H1 (cell line): ENCODE measurements around the gene TXLNA. TPM values are rescaled to one million over a fixed set of nuclear protein-coding genes. Genes with fewer than 3 reads are reported as not detected.

Source experiments
- GABPA ChIP-seq: IDR thresholded peaks from 2 replicates; pipeline ENCODE4 v1.6.1; 2011; ENCODE audit warnings: mild to moderate bottlenecking, low read length, moderate library complexity, borderline replicate concordance; ENCODE audit not compliant: insufficient read depth
- KDM4A ChIP-seq: IDR thresholded peaks from one replicate; pipeline ENCODE4 v1.7.1; 2012; ENCODE audit warnings: low read depth, mild to moderate bottlenecking, moderate library complexity, low read length, inconsistent platforms; ENCODE audit not compliant: severe bottlenecking
- SAP30 ChIP-seq: fragments of 300-600 bp; sonication (generic); IDR thresholded peaks from 2 replicates; pipeline ENCODE4 v1.7.1; 2012; ENCODE audit warnings: low read length, moderate library complexity, mild to moderate bottlenecking, inconsistent platforms; ENCODE audit not compliant: insufficient read depth, insufficient replicate concordance
- SIN3A ChIP-seq, 2 experiments: IDR thresholded peaks in 1 of 2; conservative IDR thresholded peaks in 1 of 2; 2 replicates each; pipeline ENCODE4 v1.6.1; 2011 to 2012; ENCODE audit warnings: low read length in 2 of 2, improper control_type of control experiment in 1 of 2, low read depth in 1 of 2, mild to moderate bottlenecking in 1 of 2
- polyA plus RNA-seq, 7 experiments: library from polyadenylated mRNA; depleted of rRNA in 3 of 7; stranded (reverse) in 5 of 7; unstranded in 2 of 7; fragments of >200 nt in 5 of 7; fragments of 200-250 nt in 2 of 7; gene quantifications; 1 replicate in 5 of 7; 2 replicates in 1 of 7; 4 replicates in 1 of 7; pipeline versions ENCODE4 v1.2.1 to v1.2.3, GENCODE V29; 2011 to 2013; ENCODE audit warnings: missing spikeins in 2 of 7, mixed read lengths in 2 of 7
- total RNA-seq: library from RNA; stranded (reverse); fragmentation: NEBNext Ultra II Directional; extraction: Animal tissue kit (Norgen Biotek cat#: 25700); gene quantifications from 2 replicates; pipeline ENCODE4 v1.2.1, GENCODE V29; 2021
- TF ChIP-seq, protein P1 (sequence below): fragments of 300-600 bp; sonication (generic); IDR thresholded peaks from 2 replicates; pipeline ENCODE4 v1.7.1; 2012; ENCODE audit warnings: low read length, moderate library complexity, mild to moderate bottlenecking, inconsistent platforms; ENCODE audit not compliant: insufficient replicate concordance

Gene TXLNA
- total and polyA plus RNA-seq, 2 of the 8 experiments (the other 6 are each of a cell fraction or from before 2014, with no cell fraction given), result 31.3 to 46.9 TPM

DNA sequence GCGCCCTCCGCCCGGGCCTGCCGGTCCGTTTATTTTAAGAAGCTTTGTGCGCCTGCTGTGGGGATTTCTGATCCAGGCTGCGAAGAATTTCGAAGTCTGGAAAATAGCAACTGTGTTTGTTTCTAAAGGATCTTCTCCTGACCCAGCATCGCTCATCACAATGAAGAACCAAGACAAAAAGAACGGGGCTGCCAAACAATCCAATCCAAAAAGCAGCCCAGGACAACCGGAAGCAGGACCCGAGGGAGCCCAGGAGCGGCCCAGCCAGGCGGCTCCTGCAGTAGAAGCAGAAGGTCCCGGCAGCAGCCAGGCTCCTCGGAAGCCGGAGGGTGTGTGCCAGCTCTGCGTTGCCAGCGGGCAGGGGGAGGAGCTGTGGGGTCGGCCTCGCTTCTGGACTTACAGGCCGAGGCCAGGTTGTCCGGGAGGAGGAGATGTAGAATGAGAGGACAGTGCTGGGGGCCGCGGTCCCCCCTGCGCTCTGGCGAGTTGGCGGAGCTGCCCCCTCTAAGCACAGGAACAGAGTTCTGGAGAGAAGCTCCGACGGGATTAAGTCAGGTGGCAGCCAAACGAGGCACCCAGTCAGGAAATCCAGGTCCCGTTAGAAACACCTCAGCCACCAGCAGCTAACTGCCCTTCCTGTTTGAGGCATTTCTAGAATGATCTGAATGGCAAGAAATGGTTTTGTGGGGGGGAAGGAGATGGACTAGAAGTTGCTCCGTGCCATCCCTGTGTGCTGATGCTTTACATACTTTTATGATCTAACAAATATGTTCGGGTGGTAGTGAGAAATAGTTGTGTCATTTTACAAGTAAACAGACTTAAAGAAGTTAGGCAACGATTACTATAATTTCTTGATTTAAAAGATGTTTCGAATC, 948 bp downstream of the TXLNA start (continued):
- TF ChIP-seq, protein P1, sequence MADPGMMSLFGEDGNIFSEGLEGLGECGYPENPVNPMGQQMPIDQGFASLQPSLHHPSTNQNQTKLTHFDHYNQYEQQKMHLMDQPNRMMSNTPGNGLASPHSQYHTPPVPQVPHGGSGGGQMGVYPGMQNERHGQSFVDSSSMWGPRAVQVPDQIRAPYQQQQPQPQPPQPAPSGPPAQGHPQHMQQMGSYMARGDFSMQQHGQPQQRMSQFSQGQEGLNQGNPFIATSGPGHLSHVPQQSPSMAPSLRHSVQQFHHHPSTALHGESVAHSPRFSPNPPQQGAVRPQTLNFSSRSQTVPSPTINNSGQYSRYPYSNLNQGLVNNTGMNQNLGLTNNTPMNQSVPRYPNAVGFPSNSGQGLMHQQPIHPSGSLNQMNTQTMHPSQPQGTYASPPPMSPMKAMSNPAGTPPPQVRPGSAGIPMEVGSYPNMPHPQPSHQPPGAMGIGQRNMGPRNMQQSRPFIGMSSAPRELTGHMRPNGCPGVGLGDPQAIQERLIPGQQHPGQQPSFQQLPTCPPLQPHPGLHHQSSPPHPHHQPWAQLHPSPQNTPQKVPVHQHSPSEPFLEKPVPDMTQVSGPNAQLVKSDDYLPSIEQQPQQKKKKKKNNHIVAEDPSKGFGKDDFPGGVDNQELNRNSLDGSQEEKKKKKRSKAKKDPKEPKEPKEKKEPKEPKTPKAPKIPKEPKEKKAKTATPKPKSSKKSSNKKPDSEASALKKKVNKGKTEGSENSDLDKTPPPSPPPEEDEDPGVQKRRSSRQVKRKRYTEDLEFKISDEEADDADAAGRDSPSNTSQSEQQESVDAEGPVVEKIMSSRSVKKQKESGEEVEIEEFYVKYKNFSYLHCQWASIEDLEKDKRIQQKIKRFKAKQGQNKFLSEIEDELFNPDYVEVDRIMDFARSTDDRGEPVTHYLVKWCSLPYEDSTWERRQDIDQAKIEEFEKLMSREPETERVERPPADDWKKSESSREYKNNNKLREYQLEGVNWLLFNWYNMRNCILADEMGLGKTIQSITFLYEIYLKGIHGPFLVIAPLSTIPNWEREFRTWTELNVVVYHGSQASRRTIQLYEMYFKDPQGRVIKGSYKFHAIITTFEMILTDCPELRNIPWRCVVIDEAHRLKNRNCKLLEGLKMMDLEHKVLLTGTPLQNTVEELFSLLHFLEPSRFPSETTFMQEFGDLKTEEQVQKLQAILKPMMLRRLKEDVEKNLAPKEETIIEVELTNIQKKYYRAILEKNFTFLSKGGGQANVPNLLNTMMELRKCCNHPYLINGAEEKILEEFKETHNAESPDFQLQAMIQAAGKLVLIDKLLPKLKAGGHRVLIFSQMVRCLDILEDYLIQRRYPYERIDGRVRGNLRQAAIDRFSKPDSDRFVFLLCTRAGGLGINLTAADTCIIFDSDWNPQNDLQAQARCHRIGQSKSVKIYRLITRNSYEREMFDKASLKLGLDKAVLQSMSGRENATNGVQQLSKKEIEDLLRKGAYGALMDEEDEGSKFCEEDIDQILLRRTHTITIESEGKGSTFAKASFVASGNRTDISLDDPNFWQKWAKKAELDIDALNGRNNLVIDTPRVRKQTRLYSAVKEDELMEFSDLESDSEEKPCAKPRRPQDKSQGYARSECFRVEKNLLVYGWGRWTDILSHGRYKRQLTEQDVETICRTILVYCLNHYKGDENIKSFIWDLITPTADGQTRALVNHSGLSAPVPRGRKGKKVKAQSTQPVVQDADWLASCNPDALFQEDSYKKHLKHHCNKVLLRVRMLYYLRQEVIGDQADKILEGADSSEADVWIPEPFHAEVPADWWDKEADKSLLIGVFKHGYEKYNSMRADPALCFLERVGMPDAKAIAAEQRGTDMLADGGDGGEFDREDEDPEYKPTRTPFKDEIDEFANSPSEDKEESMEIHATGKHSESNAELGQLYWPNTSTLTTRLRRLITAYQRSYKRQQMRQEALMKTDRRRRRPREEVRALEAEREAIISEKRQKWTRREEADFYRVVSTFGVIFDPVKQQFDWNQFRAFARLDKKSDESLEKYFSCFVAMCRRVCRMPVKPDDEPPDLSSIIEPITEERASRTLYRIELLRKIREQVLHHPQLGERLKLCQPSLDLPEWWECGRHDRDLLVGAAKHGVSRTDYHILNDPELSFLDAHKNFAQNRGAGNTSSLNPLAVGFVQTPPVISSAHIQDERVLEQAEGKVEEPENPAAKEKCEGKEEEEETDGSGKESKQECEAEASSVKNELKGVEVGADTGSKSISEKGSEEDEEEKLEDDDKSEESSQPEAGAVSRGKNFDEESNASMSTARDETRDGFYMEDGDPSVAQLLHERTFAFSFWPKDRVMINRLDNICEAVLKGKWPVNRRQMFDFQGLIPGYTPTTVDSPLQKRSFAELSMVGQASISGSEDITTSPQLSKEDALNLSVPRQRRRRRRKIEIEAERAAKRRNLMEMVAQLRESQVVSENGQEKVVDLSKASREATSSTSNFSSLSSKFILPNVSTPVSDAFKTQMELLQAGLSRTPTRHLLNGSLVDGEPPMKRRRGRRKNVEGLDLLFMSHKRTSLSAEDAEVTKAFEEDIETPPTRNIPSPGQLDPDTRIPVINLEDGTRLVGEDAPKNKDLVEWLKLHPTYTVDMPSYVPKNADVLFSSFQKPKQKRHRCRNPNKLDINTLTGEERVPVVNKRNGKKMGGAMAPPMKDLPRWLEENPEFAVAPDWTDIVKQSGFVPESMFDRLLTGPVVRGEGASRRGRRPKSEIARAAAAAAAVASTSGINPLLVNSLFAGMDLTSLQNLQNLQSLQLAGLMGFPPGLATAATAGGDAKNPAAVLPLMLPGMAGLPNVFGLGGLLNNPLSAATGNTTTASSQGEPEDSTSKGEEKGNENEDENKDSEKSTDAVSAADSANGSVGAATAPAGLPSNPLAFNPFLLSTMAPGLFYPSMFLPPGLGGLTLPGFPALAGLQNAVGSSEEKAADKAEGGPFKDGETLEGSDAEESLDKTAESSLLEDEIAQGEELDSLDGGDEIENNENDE, result no peak
- TF ChIP-seq GABPA (no peak), SAP30 (peak; percentile 65), SIN3A (conservative IDR thresholded peaks at IDR 0.05 in 1 of 2, IDR thresholded peaks at IDR 0.05 in 1 of 2; ENCODE audit: low read depth in 1 of 2, low read length in 2 of 2) (0 out of 4 replicates have a peak, but pooled peaks of 1 of the 2 experiments have one; percentile 27), KDM4A (no peak)
